G401 (cell line): ENCODE data around the gene SPC25. TPM values are rescaled to one million over a fixed set of nuclear protein-coding genes. Genes with fewer than 3 reads are reported as not detected.
"Not testable (repeated sequence)": the region's sequence is repeated elsewhere in the genome, so short reads cannot be mapped to it uniquely, and the experiment has no call there.

Experiments
- DNase-seq: peaks from one replicate; pipeline ENCODE4 v3.0.0-alpha.2; 2015; ENCODE audit warnings: low spot score
- in situ Hi-C: cut with HindIII; loops from 2 replicates; pipeline ENCODE4 v1.10.0; 2016; ENCODE audit warnings: low sequenced_read_pairs, mixed read lengths
- total RNA-seq: library from RNA; depleted of rRNA; stranded (reverse); fragments of >200 nt; shearing (Covaris generic); gene quantifications from 2 replicates; pipeline ENCODE4 v1.2.3, GENCODE V29; 2014

SPC25 gene
- total RNA-seq, 1 experiment from 2014 or later = 32.4 TPM

- in situ Hi-C loops = no loop called here
- DNase-seq = no peak
Observed at GRCh38 chr2:168907940-168908662, 17.9 kb upstream of the SPC25 start.

GRCh38 chr2:168904358-168904757 lies 14.1 kb upstream of the SPC25 start:
- no peak for DNase-seq
- in situ Hi-C loops = no loop called here

GRCh38 chr2:168903888-168904287 lies 13.7 kb upstream of the SPC25 start:
- DNase-seq = no peak
- in situ Hi-C loops = no loop called here

GRCh38 chr2:168901003-168901402 lies 10.8 kb upstream of the SPC25 start, which contains the start of gene G6PC2:
Gene G6PC2, plus strand, starts transcription at chr2:168901291. Its CDS starts 41 bp downstream, at chr2:168901332.
- DNase-seq = no peak
- in situ Hi-C loops = no loop called here

- in situ Hi-C loops = no loop called here
- DNase-seq = no peak
Observed at GRCh38 chr2:168897449-168897848, 7.2 kb upstream of the SPC25 start.

GRCh38 chr2:168896783-168897182 lies 6.6 kb upstream of the SPC25 start:
- no peak for DNase-seq
- in situ Hi-C loops = no loop called here

- DNase-seq = no peak
- in situ Hi-C loops = no loop called here
Observed at GRCh38 chr2:168895771-168896170, 5.5 kb upstream of the SPC25 start.

- in situ Hi-C loops = no loop called here
- DNase-seq = no peak
Observed at GRCh38 chr2:168894720-168895119, 4.5 kb upstream of the SPC25 start.

GRCh38 chr2:168894101-168894500 lies 3.9 kb upstream of the SPC25 start:
- in situ Hi-C loops = no loop called here
- no peak for DNase-seq

GRCh38 chr2:168892327-168892726 lies 2.1 kb upstream of the SPC25 start:
- DNase-seq = no peak
- in situ Hi-C loops = no loop called here

- DNase-seq = no peak
- in situ Hi-C loops = no loop called here
Observed at GRCh38 chr2:168889635-168890005, 610 bp downstream of the SPC25 start.

GRCh38 chr2:168884975-168885374 lies 5.3 kb downstream of the SPC25 start:
- no peak for DNase-seq
- in situ Hi-C loops = no loop called here

GRCh38 chr2:168882163-168882562 lies 8.1 kb downstream of the SPC25 start:
- in situ Hi-C loops, DNase-seq: not testable (repeated sequence)

GRCh38 chr2:168874368-168875054 lies 15.7 kb downstream of the SPC25 start:
- in situ Hi-C loops = no loop called here

GRCh38 chr2:168870824-168871223 lies 19.4 kb downstream of the SPC25 start:
- in situ Hi-C loops, DNase-seq: not testable (repeated sequence)

More at GRCh38 chr2:168874368-168875054, 15.7 kb downstream of the SPC25 start:
- DNase-seq = no peak

GRCh38 chr2:168870369-168870768 lies 19.9 kb downstream of the SPC25 start:
- DNase-seq, in situ Hi-C loops: not testable (repeated sequence)

GRCh38 chr2:168867164-168867563 lies 23.1 kb downstream of the SPC25 start:
- in situ Hi-C loops, DNase-seq: not testable (repeated sequence)

- DNase-seq = no peak
- in situ Hi-C loops = no loop called here
Observed at GRCh38 chr2:168858146-168858545, 32.1 kb downstream of the SPC25 start.

- in situ Hi-C loops = no loop called here
- DNase-seq = no peak
Observed at GRCh38 chr2:168855601-168856000, 34.6 kb downstream of the SPC25 start.

- DNase-seq = no peak
- in situ Hi-C loops = no loop called here
Observed at GRCh38 chr2:168854651-168855050, 35.6 kb downstream of the SPC25 start.

GRCh38 chr2:168853471-168853870 lies 36.8 kb downstream of the SPC25 start:
- in situ Hi-C loops = no loop called here
- DNase-seq = no peak
